PC-3 (cell line): ENCODE data around the gene TUT1. TPM values are rescaled to one million over a fixed set of nuclear protein-coding genes. Genes with fewer than 3 reads are reported as not detected.

Experiments
- ATAC-seq: fragments of 200-7000 bp; cut with Tn5 transposase; 2 replicates; pipeline ENCODE4 v1.9.1; 2020; ENCODE audit warnings: mild to moderate bottlenecking, moderate library complexity
- BruUV-seq: library from RNA; stranded (reverse); fragments of 400-500 nt; replicated peaks from 2 replicates; lab custom pipeline; 2021; lab: Mats Ljungman, UMichigan
- CTCF ChIA-PET: fragments of 300-600 bp; sonication (Branson Sonifier 250); formaldehyde crosslinking; loops from one replicate; lab custom pipeline; 2022; ENCODE audit warnings: antibody characterized with exemption; lab: Charles Lee
- POLR2A ChIA-PET: fragments of 300-600 bp; sonication (Branson Sonifier 250); formaldehyde crosslinking; loops from one replicate; lab custom pipeline; 2022; ENCODE audit warnings: antibody characterized with exemption; ENCODE audit not compliant: unreplicated experiment; lab: Charles Lee
- DNase-seq: peaks from one replicate; pipeline ENCODE4 v3.0.0-alpha.2; 2015
- H2AFZ ChIP-seq: fragments of 300-600 bp; sonication (generic); 2 replicates; pipeline ENCODE4 v1.6.0; 2016; ENCODE audit warnings: antibody characterized with exemption, low read length
- H3F3A ChIP-seq: fragments of 300-600 bp; sonication (generic); one replicate; pipeline ENCODE4 v1.6.0; 2017; ENCODE audit warnings: antibody characterized with exemption, low read length, control low read depth, mild to moderate bottlenecking; ENCODE audit not compliant: unreplicated experiment
- H3K27ac ChIP-seq: fragments of 300-600 bp; sonication (generic); 2 replicates; pipeline ENCODE4 v1.5.1; 2016; ENCODE audit warnings: mild to moderate bottlenecking, low read length
- H3K27me3 ChIP-seq: fragments of 300-600 bp; sonication (generic); 2 replicates; pipeline ENCODE4 v1.6.1; 2016; ENCODE audit warnings: low read length, mixed read lengths
- H3K36me3 ChIP-seq: fragments of 300-600 bp; sonication (generic); 2 replicates; pipeline ENCODE4 v1.6.1; 2016; ENCODE audit warnings: low read depth, mixed run types, low read length, mixed read lengths
- H3K4me1 ChIP-seq: fragments of 300-600 bp; sonication (generic); 2 replicates; pipeline ENCODE4 v1.5.1; 2016; ENCODE audit warnings: low read length; ENCODE audit not compliant: insufficient read depth
- H3K4me2 ChIP-seq: fragments of 300-600 bp; sonication (generic); 2 replicates; pipeline ENCODE4 v1.6.0; 2016; ENCODE audit warnings: low read length
- H3K4me3 ChIP-seq: fragments of 300-600 bp; sonication (generic); 2 replicates; pipeline ENCODE4 v1.5.1; 2016; ENCODE audit warnings: mild to moderate bottlenecking, low read length, mixed read lengths
- H3K79me2 ChIP-seq: fragments of 300-600 bp; sonication (generic); 2 replicates; pipeline ENCODE4 v1.6.1; 2017; ENCODE audit warnings: low read length, mixed read lengths
- H3K9ac ChIP-seq: fragments of 300-600 bp; sonication (generic); 2 replicates; pipeline ENCODE4 v1.6.0; 2016; ENCODE audit warnings: mild to moderate bottlenecking, low read length
- H3K9me2 ChIP-seq: fragments of 300-600 bp; sonication (generic); replicated peaks from 2 replicates; pipeline ENCODE4 v1.6.1; 2016; ENCODE audit warnings: mixed run types, low read length, mixed read lengths
- H3K9me3 ChIP-seq: fragments of 300-600 bp; sonication (generic); 2 replicates; pipeline ENCODE4 v1.6.1; 2016; ENCODE audit warnings: low read length, mixed read lengths
- H4K20me1 ChIP-seq: fragments of 300-600 bp; sonication (generic); 2 replicates; pipeline ENCODE4 v1.6.1; 2016; ENCODE audit warnings: low read length, mixed read lengths
- CTCF ChIP-seq: fragments of 300-600 bp; sonication (generic); conservative IDR thresholded peaks from 2 replicates; pipeline ENCODE4 v1.5.1; 2017; ENCODE audit warnings: antibody characterized with exemption, low read depth, mild to moderate bottlenecking, low read length
- EZH2 ChIP-seq: fragments of 300-600 bp; sonication (generic); IDR thresholded peaks from one replicate; pipeline ENCODE4 v1.6.1; 2017; ENCODE audit warnings: antibody characterized with exemption, mild to moderate bottlenecking, low read length; ENCODE audit not compliant: unreplicated experiment
- EZH2phosphoT487 ChIP-seq: fragments of 300-600 bp; sonication (generic); IDR thresholded peaks from 2 replicates; pipeline ENCODE4 v1.6.1; 2018; ENCODE audit warnings: mild to moderate bottlenecking, antibody characterized with exemption, low read length, borderline replicate concordance
- intact Hi-C: fragments of 100-400 bp; cut with micrococcal nuclease; formaldehyde crosslinking; loops from 2 replicates; pipeline ENCODE4 v1.9.0; 2023
- total RNA-seq: library from RNA; depleted of rRNA; stranded (reverse); fragments of >200 nt; gene quantifications from 2 replicates; pipeline ENCODE4 v1.2.3, GENCODE V29; 2014

TUT1 gene
- total RNA-seq, 1 experiment from 2014 or later: 17.8 TPM

- DNase-seq: peak; percentile 71
- H2AFZ ChIP-seq: no peak overlapping the region
- POLR2A ChIA-PET: interaction anchor here (3.1 kb wide), 1 partner anchor 20 kb away, joined by 23 read pairs; the partner anchor contains the start of gene EEF1G
Observed at GRCh38 chr11:62593434-62594044, 2.2 kb upstream of the TUT1 start.

GRCh38 chr11:62592989-62593421 lies 1.7 kb upstream of the TUT1 start:
- Histone ChIP-seq H3K9me3 (no peaks in the 10 kb centered on the region), H3K79me2 (peaks cover 27% of the 10 kb centered on the region), H2AFZ (no peak overlapping the region), H3K27ac (no peak overlapping the region), H3K9ac (no peak overlapping the region), H3K4me2 (no peak overlapping the region), H3K36me3 (peaks cover 45% of the 10 kb centered on the region), H4K20me1 (no peaks in the 10 kb centered on the region), H3K4me3 (no peak overlapping the region), H3K27me3 (no peaks in the 10 kb centered on the region), H3K4me1 (peaks cover 16% of the 10 kb centered on the region), H3K9me2 (no peaks in the 10 kb centered on the region), H3F3A (peaks cover 7% of the 10 kb centered on the region)
- ChIA-PET CTCF (interaction anchor here (1.5 kb wide), 1 partner anchor 19 kb away, joined by 9 read pairs; no protein-coding TSS in a partner anchor), POLR2A (interaction anchor here (2.5 to 3.1 kb wide), 2 partner anchors 8 to 19 kb away, joined by 23 to 29 read pairs; partner anchors contain the start of genes EEF1G and MTA2)
- no peak for DNase-seq
- intact Hi-C loops: loop anchor here (5.0 kb wide), 1 partner anchor 59 kb away; the partner anchor contains the start of gene INTS5
- ATAC-seq: no peak
- TF ChIP-seq EZH2 (no peak), EZH2phosphoT487 (no peak), CTCF (no peak)
- BruUV-seq: no TSS peak

More at GRCh38 chr11:62593434-62594044, 2.2 kb upstream of the TUT1 start:
- Histone ChIP-seq H3K9me3 (no peaks in the 10 kb centered on the region), H3K4me3 (no peak overlapping the region), H3F3A (peaks cover 7% of the 10 kb centered on the region), H3K9me2 (no peaks in the 10 kb centered on the region), H3K9ac (no peak overlapping the region), H3K27ac (no peak overlapping the region), H3K36me3 (peaks cover 50% of the 10 kb centered on the region), H4K20me1 (no peaks in the 10 kb centered on the region), H3K4me1 (peaks cover 16% of the 10 kb centered on the region), H3K79me2 (peaks cover 32% of the 10 kb centered on the region), H3K27me3 (no peaks in the 10 kb centered on the region), H3K4me2 (no peak overlapping the region)
- TF ChIP-seq CTCF: peak; percentile 79
- no peak for TF ChIP-seq EZH2
- no peak for TF ChIP-seq EZH2phosphoT487
- intact Hi-C loops: loop anchor here (5.0 kb wide), 1 partner anchor 59 kb away; the partner anchor contains the start of gene INTS5
- ATAC-seq: no peak
- CTCF ChIA-PET: interaction anchor here (0.8 to 1.5 kb wide), 2 partner anchors 12 to 18 kb away, joined by 3 to 9 read pairs; no protein-coding TSS in a partner anchor
- BruUV-seq: no TSS peak
